Measurements from ENCODE around the gene PARP6.

PARP6 gene

DNA sequence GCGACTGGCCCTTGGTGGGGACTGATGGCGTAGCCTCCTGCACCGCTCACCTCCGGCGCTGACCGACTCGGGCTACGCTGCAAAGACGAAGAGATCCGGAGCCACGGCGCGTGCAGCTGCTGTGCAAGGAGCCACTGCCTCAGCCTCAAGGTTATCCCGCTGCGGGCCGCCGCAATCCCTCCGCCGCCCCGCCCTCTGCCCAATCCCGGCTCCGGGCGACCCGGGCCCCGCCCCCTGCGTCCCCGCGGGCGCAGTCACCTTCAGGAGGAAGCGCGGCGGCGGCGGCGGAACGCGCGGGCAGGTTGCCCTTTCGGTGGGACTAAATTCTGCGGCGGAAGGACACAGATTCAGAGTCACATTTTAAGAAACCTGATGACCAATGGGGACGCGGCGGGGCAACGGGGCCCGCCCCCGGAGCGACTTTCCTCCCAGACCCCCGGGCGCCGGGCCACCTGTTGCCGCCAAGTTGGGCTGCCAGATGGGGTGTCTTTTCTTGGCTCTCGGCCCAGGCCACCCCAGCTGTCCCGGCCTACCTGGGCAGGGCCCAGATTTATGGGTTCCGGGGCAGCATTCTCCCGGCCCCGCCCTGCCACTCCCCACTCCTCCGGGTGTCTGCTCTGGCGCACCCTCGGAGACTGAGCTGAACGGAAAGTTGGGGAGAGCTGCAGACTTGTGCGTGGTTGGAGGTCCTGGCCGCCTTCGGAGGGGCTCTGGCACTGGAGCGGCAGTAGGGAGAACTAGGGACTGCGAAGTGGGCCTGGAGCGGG is 41.1 kb downstream of the PARP6 start, which contains the start of gene PKM:
TSS of gene PKM (minus strand) at position 125 of the 767 bp plus-strand sequence. CDS start 12,093 bp downstream, outside the sequence.
- H3K4me2 ChIP-seq (ENCODE audit: low read length, poor library complexity, severe bottlenecking), result peak within 1 kb of the TSS; percentile 90
- H3K4me1 ChIP-seq (ENCODE audit: control insufficient read depth, insufficient read depth, low read depth, low read length), result peaks cover 12% of the 10 kb centered on the region
- peak within 1 kb of the TSS; percentile 94 for H4K91ac ChIP-seq (ENCODE audit: low read length)
- peak within 1 kb of the TSS; percentile 99 for H3K9ac ChIP-seq (ENCODE audit: low read length)
- H3K4ac ChIP-seq (ENCODE audit: low read depth in 1 of 2, low read length in 2 of 2), result peak within 1 kb of the TSS; percentile 97 to 99
- peak within 1 kb of the TSS; percentile 91 to 98 for H3K4me3 ChIP-seq (ENCODE audit: insufficient read depth in 1 of 2, low read depth in 1 of 2, low read length in 2 of 2)
- H3K23ac ChIP-seq (ENCODE audit: low read length in 2 of 2), result peak within 1 kb of the TSS; percentile 91 to 99
- peak within 1 kb of the TSS; percentile 76 to 100 for H3K14ac ChIP-seq (ENCODE audit: low read length in 2 of 2)
- H2BK120ac ChIP-seq (ENCODE audit: low read depth, low read length), result peak within 1 kb of the TSS; percentile 98
- H2BK5ac ChIP-seq (ENCODE audit: low read depth, low read length, poor library complexity, severe bottlenecking), result peak within 1 kb of the TSS; percentile 95
- H3K27me3 ChIP-seq (ENCODE audit: control insufficient read depth in 1 of 2, insufficient read depth in 1 of 2, low read length in 2 of 2), result no peaks in the 10 kb centered on the region
- H3K9me3 ChIP-seq (ENCODE audit: control insufficient read depth, low read length), result no peaks in the 10 kb centered on the region
- peak within 1 kb of the TSS; percentile 33 to 65 for H2BK12ac ChIP-seq (ENCODE audit: low read length in 2 of 2)
- peak within 1 kb of the TSS; percentile 99 for H2BK15ac ChIP-seq (ENCODE audit: low read depth, poor library complexity, severe bottlenecking)
- H2AK5ac ChIP-seq (ENCODE audit: low read length, severe bottlenecking), result peak within 1 kb of the TSS; percentile 68
- H3K79me1 ChIP-seq (replicated peaks; ENCODE audit: low read length, poor library complexity, severe bottlenecking), result peaks cover 9% of the 10 kb centered on the region
- H3K36me3 ChIP-seq (ENCODE audit: control insufficient read depth in 1 of 2, insufficient read depth in 2 of 2, low read depth in 1 of 2, low read length in 2 of 2), result no peaks in the 10 kb centered on the region
- peak within 1 kb of the TSS; percentile 98 for H3K27ac ChIP-seq (ENCODE audit: low read length, poor library complexity, severe bottlenecking)
- WGBS, result under 1% methylated on average over 65 of the region's 67 CpGs
- DNase-seq, result peak; percentile 95
- peak within 1 kb of the TSS; percentile 63 for H2AFZ ChIP-seq (ENCODE audit: low read depth, low read length)
- H4K8ac ChIP-seq (ENCODE audit: low read length), result peak within 1 kb of the TSS; percentile 89
- H3K18ac ChIP-seq (ENCODE audit: low read depth in 1 of 2, low read length in 2 of 2), result peak within 1 kb of the TSS; percentile 97 to 98

- Histone ChIP-seq H3K4me2 (ENCODE audit: low read length, poor library complexity, severe bottlenecking) (peak overlapping the region; percentile 80), H3K4ac (ENCODE audit: low read depth in 1 of 2, low read length in 2 of 2) (peak overlapping the region; percentile 97 to 99), H4K91ac (ENCODE audit: low read length) (peak overlapping the region; percentile 94), H3K4me3 (ENCODE audit: insufficient read depth in 1 of 2, low read depth in 1 of 2, low read length in 2 of 2) (peak overlapping the region; percentile 91 to 98), H3K79me1 (replicated peaks; ENCODE audit: low read length, poor library complexity, severe bottlenecking) (peaks cover 9% of the 10 kb centered on the region), H3K18ac (ENCODE audit: low read depth in 1 of 2, low read length in 2 of 2) (peak overlapping the region; percentile 93 to 98), H3K9ac (ENCODE audit: low read length) (peak overlapping the region; percentile 99), H3K4me1 (ENCODE audit: control insufficient read depth, insufficient read depth, low read depth, low read length) (peaks cover 12% of the 10 kb centered on the region), H2BK15ac (ENCODE audit: low read depth, poor library complexity, severe bottlenecking) (peak overlapping the region; percentile 84), H2AFZ (ENCODE audit: low read depth, low read length) (no peak overlapping the region), H3K27me3 (ENCODE audit: control insufficient read depth in 1 of 2, insufficient read depth in 1 of 2, low read length in 2 of 2) (no peaks in the 10 kb centered on the region), H2BK120ac (ENCODE audit: low read depth, low read length) (peak overlapping the region; percentile 98), H3K9me3 (ENCODE audit: control insufficient read depth, low read length) (no peaks in the 10 kb centered on the region), H2AK5ac (ENCODE audit: low read length, severe bottlenecking) (peak overlapping the region; percentile 41), H3K27ac (ENCODE audit: low read length, poor library complexity, severe bottlenecking) (peak overlapping the region; percentile 98), H2BK5ac (ENCODE audit: low read depth, low read length, poor library complexity, severe bottlenecking) (peak overlapping the region; percentile 95), H4K8ac (ENCODE audit: low read length) (peak overlapping the region; percentile 89), H3K23ac (ENCODE audit: low read length in 2 of 2) (peak overlapping the region; percentile 91 to 99), H3K14ac (ENCODE audit: low read length in 2 of 2) (peak overlapping the region; percentile 76 to 100), H2BK12ac (ENCODE audit: low read length in 2 of 2) (peak overlapping the region; percentile 33 to 65), H3K36me3 (ENCODE audit: control insufficient read depth in 1 of 2, insufficient read depth in 2 of 2, low read depth in 1 of 2, low read length in 2 of 2) (peaks cover 0 to 7% of the 10 kb centered on the region in 2 experiments)
- under 1% methylated on average over 79 of the region's 79 CpGs for WGBS
- DNase-seq, result peak; percentile 91
Measured at GRCh38 chr15:72230197-72231065, 41.9 kb downstream of the PARP6 start.

DNA sequence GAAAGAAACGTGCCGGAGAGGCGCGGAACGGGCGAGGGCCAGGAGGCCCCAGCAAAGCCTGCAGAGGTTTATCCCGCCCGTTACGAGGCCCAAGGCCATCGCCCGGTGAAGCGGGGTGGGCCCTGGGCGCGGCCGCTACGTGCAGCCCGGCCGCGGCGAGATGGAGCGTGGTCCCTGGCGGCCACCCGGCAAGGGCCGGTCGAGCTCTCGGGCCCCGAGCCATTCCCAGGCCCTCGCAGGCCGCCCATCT is 42.5 kb downstream of the PARP6 start:
- peak overlapping the region; percentile 98 for H3K27ac ChIP-seq (ENCODE audit: low read length, poor library complexity, severe bottlenecking)
- H2BK120ac ChIP-seq (ENCODE audit: low read depth, low read length), result peak overlapping the region; percentile 98
- peak overlapping the region; percentile 91 to 98 for H3K4me3 ChIP-seq (ENCODE audit: insufficient read depth in 1 of 2, low read depth in 1 of 2, low read length in 2 of 2)
- peak overlapping the region; percentile 97 for H3K4ac ChIP-seq (ENCODE audit: low read depth in 1 of 2, low read length in 2 of 2)
- no peaks in the 10 kb centered on the region for H3K9me3 ChIP-seq (ENCODE audit: control insufficient read depth, low read length)
- peaks cover 0 to 9% of the 10 kb centered on the region in 2 experiments for H3K36me3 ChIP-seq (ENCODE audit: control insufficient read depth in 1 of 2, insufficient read depth in 2 of 2, low read depth in 1 of 2, low read length in 2 of 2)
- H2BK15ac ChIP-seq (ENCODE audit: low read depth, poor library complexity, severe bottlenecking), result peak overlapping the region; percentile 84
- peak overlapping the region; percentile 93 to 98 for H3K18ac ChIP-seq (ENCODE audit: low read depth in 1 of 2, low read length in 2 of 2)
- 1% methylated on average over 17 of the region's 29 CpGs for WGBS
- H2AFZ ChIP-seq (ENCODE audit: low read depth, low read length), result no peak overlapping the region
- H2BK5ac ChIP-seq (ENCODE audit: low read depth, low read length, poor library complexity, severe bottlenecking), result peak overlapping the region; percentile 95
- H4K8ac ChIP-seq (ENCODE audit: low read length), result peak overlapping the region; percentile 85
- no peaks in the 10 kb centered on the region for H3K27me3 ChIP-seq (ENCODE audit: control insufficient read depth in 1 of 2, insufficient read depth in 1 of 2, low read length in 2 of 2)
- H3K4me1 ChIP-seq (ENCODE audit: control insufficient read depth, insufficient read depth, low read depth, low read length), result peaks cover 13% of the 10 kb centered on the region
- H3K14ac ChIP-seq (ENCODE audit: low read length in 2 of 2), result peak overlapping the region in 1 of 2 experiments; percentile 96
- peak overlapping the region; percentile 70 to 99 for H3K23ac ChIP-seq (ENCODE audit: low read length in 2 of 2)
- DNase-seq, result no peak
- peaks cover 7% of the 10 kb centered on the region for H3K79me1 ChIP-seq (replicated peaks; ENCODE audit: low read length, poor library complexity, severe bottlenecking)
- peak overlapping the region; percentile 80 for H3K4me2 ChIP-seq (ENCODE audit: low read length, poor library complexity, severe bottlenecking)
- peak overlapping the region; percentile 41 for H2AK5ac ChIP-seq (ENCODE audit: low read length, severe bottlenecking)
- H4K91ac ChIP-seq (ENCODE audit: low read length), result peak overlapping the region; percentile 94
- H3K9ac ChIP-seq (ENCODE audit: low read length), result peak overlapping the region; percentile 99
- H2BK12ac ChIP-seq (ENCODE audit: low read length in 2 of 2), result peak overlapping the region in 1 of 2 experiments; percentile 64

Data from mesenchymal stem cell (in vitro differentiated cells and primary cell).